Fibroblast of lung (primary cell): Measurements from ENCODE around the gene SCD. TPM values are rescaled to one million over a fixed set of nuclear protein-coding genes. Genes with fewer than 3 reads are reported as not detected.

Source experiments
- DNase-seq, 2 donors: peaks; one replicate each; pipeline versions ENCODE4 v3.0.0 to v3.0.0-alpha.2; 2010; ENCODE audit warnings: low read depth in 2 of 2
- H2AFZ ChIP-seq: 2 replicates; pipeline ENCODE4 v1.5.1; 2012; ENCODE audit warnings: low read length, control low read depth, inconsistent platforms
- H3K27ac ChIP-seq: 2 replicates; pipeline ENCODE4 v1.5.1; 2011; ENCODE audit warnings: low read length, control low read depth; ENCODE audit not compliant: insufficient read depth
- H3K27me3 ChIP-seq: 2 replicates; pipeline ENCODE4 v1.5.1; 2011; ENCODE audit warnings: mild to moderate bottlenecking, low read length; ENCODE audit not compliant: control insufficient read depth, insufficient read depth
- H3K36me3 ChIP-seq: 2 replicates; pipeline ENCODE4 v1.5.1; 2011; ENCODE audit warnings: low read length; ENCODE audit not compliant: control insufficient read depth, insufficient read depth
- H3K4me1 ChIP-seq: 2 replicates; pipeline ENCODE4 v1.5.1; 2011; ENCODE audit warnings: low read length; ENCODE audit not compliant: control insufficient read depth, insufficient read depth; ENCODE audit errors: extremely low read depth
- H3K4me2 ChIP-seq: 2 replicates; pipeline ENCODE4 v1.5.1; 2011; ENCODE audit warnings: low read length, control low read depth; ENCODE audit not compliant: insufficient read depth; ENCODE audit errors: extremely low read depth
- H3K4me3 ChIP-seq, 4 experiments: fragments of 200-600 bp in 1 of 4; sonication (generic) in 1 of 4; replicated peaks in 1 of 4; 2 replicates each; pipeline ENCODE4 v1.5.1; 2011 to 2016; ENCODE audit warnings: low read length in 4 of 4, low read depth in 3 of 4, mild to moderate bottlenecking in 3 of 4, control low read depth in 2 of 4, inconsistent platforms in 1 of 4, mixed read lengths in 1 of 4; ENCODE audit not compliant: insufficient read depth in 1 of 4; ENCODE audit errors: control extremely low read depth in 1 of 4
- H3K79me2 ChIP-seq: 2 replicates; pipeline ENCODE4 v1.5.1; 2012; ENCODE audit warnings: mild to moderate bottlenecking, low read length, inconsistent platforms; ENCODE audit not compliant: control insufficient read depth, insufficient read depth
- H3K9ac ChIP-seq: 2 replicates; pipeline ENCODE4 v1.5.1; 2011; ENCODE audit warnings: mild to moderate bottlenecking, low read length, control low read depth; ENCODE audit not compliant: insufficient read depth
- H3K9me3 ChIP-seq: 2 replicates; pipeline ENCODE4 v1.5.1; 2012; ENCODE audit warnings: low read depth, low read length; ENCODE audit not compliant: control insufficient read depth, insufficient read depth
- H4K20me1 ChIP-seq: 2 replicates; pipeline ENCODE4 v1.5.1; 2011; ENCODE audit warnings: low read length; ENCODE audit not compliant: control insufficient read depth, insufficient read depth; ENCODE audit errors: extremely low read depth
- CTCF ChIP-seq, 2 donors: IDR thresholded peaks in 1 of 2; conservative IDR thresholded peaks in 1 of 2; 1 replicate in 1 of 2; 2 replicates in 1 of 2; pipeline ENCODE4 v1.5.1; 2011 to 2012; ENCODE audit warnings: low read length in 2 of 2, control low read depth in 1 of 2, inconsistent platforms in 1 of 2, low read depth in 1 of 2, mild to moderate bottlenecking in 1 of 2
- EZH2 ChIP-seq: IDR thresholded peaks from 2 replicates; pipeline ENCODE4 v1.5.1; 2012; ENCODE audit warnings: low read length, control low read depth, mild to moderate bottlenecking; ENCODE audit errors: missing control alignments
- polyA plus RNA-seq, 2 donors: library from polyadenylated mRNA; depleted of rRNA in 1 of 2; stranded (reverse) in 1 of 2; unstranded in 1 of 2; fragments of >200 nt; gene quantifications; 2 replicates each; pipeline ENCODE4 v1.2.1, GENCODE V29; 2011 to 2012; ENCODE audit warnings: missing spikeins in 1 of 2
- total RNA-seq: library from RNA; depleted of rRNA; stranded (reverse); fragments of >200 nt; gene quantifications from 2 replicates; pipeline ENCODE4 v1.2.1, GENCODE V29; 2014

SCD gene
- total and polyA plus RNA-seq, 2 donors (not counting 1 experiment from before 2014, with no cell fraction given): 537 to 754 TPM

GRCh38 chr10:100382553-100382952 is 35.5 kb downstream of the SCD start:
- Histone ChIP-seq H4K20me1 (no peaks in the 10 kb centered on the region), H3K4me3 (no peak overlapping the region), H3K79me2 (no peaks in the 10 kb centered on the region), H3K36me3 (no peaks in the 10 kb centered on the region), H3K4me2 (no peak overlapping the region), H3K27ac (no peak overlapping the region), H3K9me3 (no peaks in the 10 kb centered on the region), H2AFZ (no peak overlapping the region), H3K9ac (no peak overlapping the region), H3K27me3 (no peaks in the 10 kb centered on the region), H3K4me1 (no peaks in the 10 kb centered on the region)
- TF ChIP-seq EZH2 (no peak), CTCF (conservative IDR thresholded peaks at IDR 0.05 in 1 of 2, IDR thresholded peaks at IDR 0.05 in 1 of 2; ENCODE audit: low read depth in 1 of 2, low read length in 2 of 2) (no peak)
- DNase-seq: no peak

DNA sequence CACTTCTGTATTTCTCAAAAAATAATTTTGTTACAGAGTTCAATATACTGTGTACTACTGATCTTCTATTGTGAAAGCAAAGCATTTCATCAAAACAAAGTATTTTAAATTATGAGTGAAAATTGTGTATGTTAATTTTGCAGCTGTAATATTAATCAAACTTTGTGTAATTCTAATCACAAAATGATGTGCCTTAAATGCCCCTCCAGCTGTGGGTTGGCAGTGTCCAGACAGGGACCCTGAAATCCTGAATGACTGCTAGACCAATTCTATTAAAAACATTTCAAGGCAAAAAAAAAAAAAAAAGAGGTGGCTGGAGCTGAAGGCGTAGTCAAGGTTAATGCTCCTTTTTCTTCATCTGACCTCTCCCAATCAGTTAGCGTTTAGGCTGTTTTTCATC is 36.2 kb downstream of the SCD start:
- Histone ChIP-seq H3K9ac (no peak overlapping the region), H4K20me1 (no peaks in the 10 kb centered on the region), H3K4me2 (no peak overlapping the region), H3K9me3 (no peaks in the 10 kb centered on the region), H3K27me3 (no peaks in the 10 kb centered on the region), H2AFZ (no peak overlapping the region), H3K4me3 (no peak overlapping the region), H3K79me2 (no peaks in the 10 kb centered on the region), H3K36me3 (no peaks in the 10 kb centered on the region), H3K4me1 (no peaks in the 10 kb centered on the region), H3K27ac (no peak overlapping the region)
- no peak for DNase-seq
- TF ChIP-seq EZH2: no peak
- TF ChIP-seq CTCF (conservative IDR thresholded peaks at IDR 0.05 in 1 of 2, IDR thresholded peaks at IDR 0.05 in 1 of 2; ENCODE audit: low read depth in 1 of 2, low read length in 2 of 2): no peak

DNA sequence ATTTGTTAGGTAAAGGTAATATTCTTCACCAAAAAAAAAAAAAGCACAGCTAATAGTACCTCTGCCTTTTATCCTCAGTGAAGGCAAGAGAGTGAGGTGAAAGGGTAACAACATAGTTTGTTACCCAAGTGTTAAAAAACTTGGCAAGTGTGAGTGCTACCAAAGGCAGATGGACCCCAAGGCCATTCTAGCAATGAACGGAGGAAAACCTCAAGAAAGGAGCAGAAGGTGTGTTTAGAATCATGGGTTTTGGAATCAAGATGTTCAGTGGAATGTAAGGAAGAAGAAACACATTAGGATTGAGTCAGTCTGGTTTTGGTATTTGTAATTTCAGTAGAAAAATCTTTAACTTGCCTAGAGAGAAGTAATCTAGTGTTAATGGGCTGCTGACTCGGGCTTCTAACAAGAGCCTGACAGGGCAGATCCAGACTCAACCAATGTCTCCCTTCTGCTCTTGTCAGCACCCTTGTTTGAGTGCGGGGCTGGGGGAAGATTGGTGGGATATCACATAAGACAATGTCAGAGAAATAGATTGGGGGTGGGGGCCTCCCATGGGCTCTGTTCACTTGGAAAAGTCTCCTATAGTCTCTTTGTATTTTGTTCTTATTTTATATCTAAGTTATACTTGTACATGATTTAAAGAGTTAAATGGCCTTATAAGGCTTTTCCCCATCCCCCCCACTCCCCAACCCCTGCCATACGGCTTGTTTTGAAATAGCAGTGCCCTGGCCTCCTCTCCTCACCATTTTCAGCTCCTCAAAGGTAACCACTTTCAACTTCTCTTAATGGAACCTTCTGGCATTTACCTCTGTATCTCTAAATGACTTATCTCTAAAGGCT is 44.4 kb downstream of the SCD start:
- no peak for DNase-seq
- H3K4me3 ChIP-seq: no peak overlapping the region
- no peaks in the 10 kb centered on the region for H3K4me1 ChIP-seq
- H3K4me2 ChIP-seq: no peak overlapping the region
- no peak for TF ChIP-seq EZH2
- no peak for TF ChIP-seq CTCF (conservative IDR thresholded peaks at IDR 0.05 in 1 of 2, IDR thresholded peaks at IDR 0.05 in 1 of 2; ENCODE audit: low read depth in 1 of 2, low read length in 2 of 2)
- no peak overlapping the region for H3K27ac ChIP-seq
- H3K27me3 ChIP-seq: no peaks in the 10 kb centered on the region
- no peak overlapping the region for H2AFZ ChIP-seq
- no peaks in the 10 kb centered on the region for H3K36me3 ChIP-seq
- H3K79me2 ChIP-seq: no peaks in the 10 kb centered on the region
- H3K9me3 ChIP-seq: no peaks in the 10 kb centered on the region
- no peaks in the 10 kb centered on the region for H4K20me1 ChIP-seq
- no peak overlapping the region for H3K9ac ChIP-seq
